LNCaP clone FGC (cell line): ENCODE results near the gene ICA1.

Source experiments
- DNase-seq: peaks from one replicate; pipeline ENCODE4 v3.0.0-alpha.2; 2011; ENCODE audit warnings: low read depth
- H3K4me3 ChIP-seq: 2 replicates; pipeline ENCODE4 v1.5.1; 2011; ENCODE audit warnings: mild to moderate bottlenecking, low read depth, low read length, control low read depth
- TF ChIP-seq, protein P1 (sequence below): IDR thresholded peaks from 2 replicates; pipeline ENCODE4 v1.5.1; 2012; ENCODE audit warnings: mild to moderate bottlenecking; ENCODE audit not compliant: control insufficient read depth, insufficient read depth; ENCODE audit errors: extremely low read depth

The ICA1 gene

GRCh38 chr7:8126601-8127167 is 135.3 kb downstream of the ICA1 start:
- DNase-seq: no peak
- H3K4me3 ChIP-seq: no peak overlapping the region
- TF ChIP-seq, protein P1, sequence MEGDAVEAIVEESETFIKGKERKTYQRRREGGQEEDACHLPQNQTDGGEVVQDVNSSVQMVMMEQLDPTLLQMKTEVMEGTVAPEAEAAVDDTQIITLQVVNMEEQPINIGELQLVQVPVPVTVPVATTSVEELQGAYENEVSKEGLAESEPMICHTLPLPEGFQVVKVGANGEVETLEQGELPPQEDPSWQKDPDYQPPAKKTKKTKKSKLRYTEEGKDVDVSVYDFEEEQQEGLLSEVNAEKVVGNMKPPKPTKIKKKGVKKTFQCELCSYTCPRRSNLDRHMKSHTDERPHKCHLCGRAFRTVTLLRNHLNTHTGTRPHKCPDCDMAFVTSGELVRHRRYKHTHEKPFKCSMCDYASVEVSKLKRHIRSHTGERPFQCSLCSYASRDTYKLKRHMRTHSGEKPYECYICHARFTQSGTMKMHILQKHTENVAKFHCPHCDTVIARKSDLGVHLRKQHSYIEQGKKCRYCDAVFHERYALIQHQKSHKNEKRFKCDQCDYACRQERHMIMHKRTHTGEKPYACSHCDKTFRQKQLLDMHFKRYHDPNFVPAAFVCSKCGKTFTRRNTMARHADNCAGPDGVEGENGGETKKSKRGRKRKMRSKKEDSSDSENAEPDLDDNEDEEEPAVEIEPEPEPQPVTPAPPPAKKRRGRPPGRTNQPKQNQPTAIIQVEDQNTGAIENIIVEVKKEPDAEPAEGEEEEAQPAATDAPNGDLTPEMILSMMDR: no peak

DNA sequence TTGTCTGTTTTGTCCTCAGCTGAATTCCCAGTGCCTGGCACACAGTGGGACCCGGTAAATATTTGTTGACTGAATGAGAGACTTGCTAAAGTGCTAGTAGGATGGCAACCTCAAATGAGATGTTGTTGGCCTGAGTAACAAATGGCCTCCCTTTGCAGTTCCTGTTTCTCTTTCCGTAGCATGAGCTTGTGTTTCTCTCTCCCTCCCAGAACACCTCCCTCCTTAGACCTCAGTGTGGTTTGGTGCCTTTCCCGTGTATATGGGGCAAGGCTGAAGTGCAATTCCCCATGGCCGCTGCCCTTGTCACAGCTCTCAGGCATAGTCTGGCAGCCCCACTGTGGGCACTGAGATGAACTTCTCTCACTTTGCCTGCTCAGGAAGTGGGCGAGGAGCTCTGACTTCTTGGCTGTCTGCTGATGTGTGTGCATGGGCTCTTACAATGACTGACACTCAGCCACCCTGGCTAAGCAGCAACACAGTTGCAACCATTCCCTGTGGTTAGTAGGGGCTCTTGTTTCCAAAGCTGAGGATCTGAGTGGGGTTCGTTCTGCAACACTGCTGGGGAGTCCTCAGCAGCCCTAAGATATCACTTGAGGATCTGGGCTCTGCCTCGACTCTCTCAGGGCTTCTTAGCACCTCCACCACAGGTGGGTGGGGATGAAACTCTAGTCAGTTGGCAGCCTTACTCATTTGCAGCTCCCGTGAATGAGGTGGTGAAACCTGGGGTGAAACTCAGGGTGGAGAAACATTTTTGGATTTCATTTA is 136.1 kb downstream of the ICA1 start:
- TF ChIP-seq, protein P1: no peak
- no peak for DNase-seq

DNA sequence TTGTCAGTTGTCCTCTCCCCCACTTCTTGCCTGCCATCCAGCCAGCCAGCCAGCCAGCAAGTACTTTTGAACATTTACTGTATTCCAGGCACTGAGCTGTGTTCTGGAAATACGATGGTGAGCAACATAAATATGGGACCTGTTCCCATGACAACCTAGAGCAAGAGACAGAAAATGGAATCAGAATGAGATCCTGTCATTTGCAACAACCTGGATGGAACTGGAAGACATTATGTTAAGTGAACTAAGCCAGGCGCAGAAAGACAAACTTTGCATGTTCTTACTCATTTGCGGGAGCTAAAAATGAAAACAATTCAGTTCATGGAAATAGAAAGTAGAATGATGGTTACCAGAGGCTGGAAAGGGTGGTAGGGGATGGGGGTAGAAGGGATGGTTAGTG is 140.7 kb downstream of the ICA1 start:
- TF ChIP-seq, protein P1: no peak
- no peak overlapping the region for H3K4me3 ChIP-seq
- DNase-seq: no peak

More for the DNA sequence above, 136.1 kb downstream of the ICA1 start:
- H3K4me3 ChIP-seq: no peak overlapping the region

- TF ChIP-seq, protein P1: no peak
- H3K4me3 ChIP-seq: no peak overlapping the region
- DNase-seq: no peak
These were observed 141.4 kb downstream of the ICA1 start for GRCh38 chr7:8120390-8121058.

DNA sequence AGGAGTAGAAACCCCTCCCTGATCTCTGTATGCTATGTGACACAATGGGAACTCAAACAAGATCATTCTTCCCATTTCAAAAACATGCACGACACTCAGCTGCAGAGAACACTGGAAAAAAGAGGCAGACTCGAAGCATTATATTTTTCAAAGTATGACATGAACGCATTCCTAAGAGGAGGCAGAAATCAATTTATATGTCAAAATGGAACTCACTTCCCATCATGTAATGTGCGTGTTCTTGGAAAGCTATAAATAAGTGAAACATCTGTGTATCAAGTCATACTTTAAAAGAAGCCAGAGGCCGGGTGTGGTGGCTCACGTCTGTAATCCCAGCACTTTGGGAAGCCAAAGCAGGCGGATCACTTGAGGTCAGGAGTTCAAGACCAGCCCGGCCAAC is 142.7 kb downstream of the ICA1 start:
- TF ChIP-seq, protein P1: no peak
- no peak for DNase-seq
- no peak overlapping the region for H3K4me3 ChIP-seq

- DNase-seq: no peak
These were observed 144.8 kb downstream of the ICA1 start for GRCh38 chr7:8117195-8117594.

More at GRCh38 chr7:8117195-8117594, 144.8 kb downstream of the ICA1 start:
- TF ChIP-seq, protein P1: no peak
- no peak overlapping the region for H3K4me3 ChIP-seq
